ENCODE measurements around the gene SLC16A10.

Gene SLC16A10

DNA sequence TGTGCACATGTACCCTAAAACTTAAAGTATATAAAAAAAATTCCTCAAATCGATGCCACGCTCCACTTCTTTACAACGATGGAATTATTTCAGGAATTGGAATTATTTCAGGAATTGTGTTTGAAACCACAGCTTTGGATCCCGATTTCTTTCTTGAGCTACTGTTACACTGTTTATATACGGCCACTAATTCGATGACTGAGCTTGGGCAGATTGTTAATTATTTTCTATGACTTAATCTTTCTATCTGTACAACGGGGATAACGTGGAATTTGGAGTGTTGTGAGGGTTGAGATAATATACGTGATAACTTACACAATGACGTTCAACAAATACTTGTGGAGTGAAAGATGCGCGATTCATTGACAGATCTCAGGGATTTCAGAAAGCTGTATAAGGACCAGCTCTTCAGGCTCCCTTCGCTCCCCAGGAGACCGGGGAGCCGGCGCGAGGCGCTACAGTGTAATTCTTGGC, 171.3 kb downstream of the SLC16A10 start:
- peak; percentile 23 for ATAC-seq

GRCh38 chr6:111259089-111259831, 172.0 kb downstream of the SLC16A10 start:
- peak overlapping the region; percentile 75 for H3K4me3 Mint-ChIP-seq
- H3K9me3 Mint-ChIP-seq: no peaks in the 10 kb centered on the region
- peak overlapping the region; percentile 82 for H3K27ac Mint-ChIP-seq
- H3K36me3 Mint-ChIP-seq: peaks cover 34% of the 10 kb centered on the region
- H3K4me1 Mint-ChIP-seq: peaks cover 32% of the 10 kb centered on the region
- ATAC-seq (peak; percentile 98), DNase-seq (ENCODE audit: low spot score in 2 of 2) (peak; percentile 95 to 100)

More for the DNA sequence above, 171.3 kb downstream of the SLC16A10 start:
- no peak for DNase-seq (ENCODE audit: low spot score in 2 of 2)
- Mint-ChIP-seq H3K4me1 (peaks cover 26% of the 10 kb centered on the region), H3K4me3 (peak overlapping the region; percentile 75), H3K27ac (peak overlapping the region; percentile 82), H3K9me3 (no peaks in the 10 kb centered on the region), H3K36me3 (peaks cover 28% of the 10 kb centered on the region)

- no peak for DNase-seq (ENCODE audit: low spot score in 2 of 2)
- H3K4me1 Mint-ChIP-seq: peaks cover 32% of the 10 kb centered on the region
- peak overlapping the region; percentile 75 for H3K4me3 Mint-ChIP-seq
- H3K36me3 Mint-ChIP-seq: peaks cover 45% of the 10 kb centered on the region
- no peaks in the 10 kb centered on the region for H3K9me3 Mint-ChIP-seq
- no peak for ATAC-seq
- peak overlapping the region; percentile 82 for H3K27ac Mint-ChIP-seq
Observed at GRCh38 chr6:111260570-111261298, 173.4 kb downstream of the SLC16A10 start.

DNA sequence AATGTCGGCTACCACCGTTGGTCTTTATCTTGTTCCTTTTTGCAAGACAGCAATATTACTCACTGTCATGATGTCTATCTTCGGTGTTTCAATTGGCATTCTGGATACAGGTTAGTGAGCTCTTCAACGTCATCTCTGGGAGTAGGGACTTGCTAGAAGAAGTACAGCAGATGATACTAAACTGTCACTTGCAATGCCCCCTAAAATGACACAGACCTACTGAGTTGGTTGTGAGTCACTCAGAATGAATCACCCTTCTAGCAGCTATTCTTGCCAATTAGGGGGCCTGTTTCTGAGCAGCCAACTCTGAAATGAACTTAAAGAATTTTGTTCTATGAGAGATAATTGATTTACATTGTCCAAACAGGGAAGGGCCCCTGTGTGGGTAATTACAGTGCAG, 176.5 kb downstream of the SLC16A10 start:
- H3K27ac Mint-ChIP-seq: peak overlapping the region; percentile 9
- H3K4me3 Mint-ChIP-seq: no peak overlapping the region

DNA sequence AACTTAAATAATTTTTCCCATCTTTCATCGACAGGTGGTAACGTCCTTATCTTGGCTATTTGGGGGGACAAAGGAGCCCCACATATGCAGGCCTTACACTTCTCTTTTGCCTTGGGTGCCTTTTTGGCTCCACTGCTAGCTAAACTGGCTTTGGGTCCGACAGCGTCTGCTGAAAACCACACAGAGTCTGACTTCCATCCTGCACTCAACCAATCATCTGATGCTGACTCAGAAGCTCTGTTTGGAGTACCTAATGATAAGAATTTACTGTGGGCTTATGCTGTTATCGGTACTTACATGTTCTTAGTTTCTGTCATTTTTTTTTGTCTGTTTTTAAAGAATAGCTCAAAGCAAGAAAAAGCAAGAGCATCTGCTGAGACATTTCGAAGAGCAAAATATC, 178.5 kb downstream of the SLC16A10 start:
- peaks cover 71% of the 10 kb centered on the region for H3K36me3 Mint-ChIP-seq
- H3K4me3 Mint-ChIP-seq: no peak overlapping the region
- H3K9me3 Mint-ChIP-seq: no peaks in the 10 kb centered on the region
- no peak overlapping the region for H3K27ac Mint-ChIP-seq
- peaks cover 18% of the 10 kb centered on the region for H3K4me1 Mint-ChIP-seq
- ATAC-seq: no peak
- DNase-seq (ENCODE audit: low spot score in 2 of 2): no peak

More for the DNA sequence above, 176.5 kb downstream of the SLC16A10 start:
- DNase-seq (ENCODE audit: low spot score in 2 of 2): no peak
- peak; percentile 55 for ATAC-seq
- Mint-ChIP-seq H3K9me3 (no peaks in the 10 kb centered on the region), H3K36me3 (peaks cover 75% of the 10 kb centered on the region), H3K4me1 (peaks cover 28% of the 10 kb centered on the region)

DNA sequence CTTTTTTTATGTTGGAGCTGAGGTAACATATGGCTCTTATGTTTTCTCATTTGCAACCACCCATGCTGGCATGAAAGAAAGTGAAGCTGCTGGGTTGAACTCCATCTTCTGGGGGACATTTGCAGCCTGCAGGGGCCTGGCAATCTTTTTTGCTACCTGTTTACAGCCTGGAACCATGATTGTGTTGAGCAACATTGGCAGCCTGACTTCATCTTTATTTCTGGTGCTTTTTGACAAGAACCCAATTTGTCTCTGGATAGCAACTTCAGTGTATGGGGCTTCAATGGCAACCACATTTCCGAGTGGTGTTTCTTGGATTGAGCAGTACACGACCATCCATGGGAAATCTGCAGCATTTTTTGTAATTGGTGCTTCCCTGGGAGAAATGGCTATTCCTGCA, 179.0 kb downstream of the SLC16A10 start:
- H3K9me3 Mint-ChIP-seq: no peaks in the 10 kb centered on the region
- peaks cover 72% of the 10 kb centered on the region for H3K36me3 Mint-ChIP-seq
- H3K27ac Mint-ChIP-seq: no peak overlapping the region
- DNase-seq (ENCODE audit: low spot score in 2 of 2) (no peak), ATAC-seq (no peak)
- H3K4me1 Mint-ChIP-seq: peaks cover 15% of the 10 kb centered on the region
- H3K4me3 Mint-ChIP-seq: no peak overlapping the region

DNA sequence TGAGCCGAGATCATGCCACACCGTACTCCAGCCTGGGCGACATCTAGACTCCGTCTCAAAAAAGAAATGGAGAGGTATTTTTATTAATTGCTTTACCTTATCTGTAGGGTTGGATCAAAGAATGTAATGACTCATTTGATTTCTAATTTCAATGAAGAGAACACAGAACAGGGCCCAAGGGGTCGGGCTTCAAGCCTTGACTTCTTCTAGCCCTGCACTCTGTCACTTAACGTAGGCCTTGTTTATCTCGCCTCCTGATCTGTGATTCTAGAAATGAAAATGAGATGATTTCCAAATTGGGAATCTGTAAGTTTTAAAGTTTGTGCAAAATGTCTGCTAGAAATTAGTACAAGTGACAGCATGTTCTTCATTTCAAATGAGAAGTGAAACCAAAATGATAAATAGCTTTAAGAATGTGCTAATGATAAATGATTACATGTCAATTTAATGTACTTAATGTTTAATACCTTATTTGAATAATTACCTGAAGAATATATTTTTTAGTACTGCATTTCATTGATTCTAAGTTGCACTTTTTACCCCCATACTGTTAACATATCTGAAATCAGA, 180.5 kb downstream of the SLC16A10 start:
- Mint-ChIP-seq H3K36me3 (peaks cover 76% of the 10 kb centered on the region), H3K4me3 (no peak overlapping the region), H3K9me3 (no peaks in the 10 kb centered on the region), H3K27ac (no peak overlapping the region), H3K4me1 (peaks cover 10% of the 10 kb centered on the region)
- DNase-seq (ENCODE audit: low spot score in 2 of 2): no peak
- ATAC-seq: no peak

GRCh38 chr6:111269401-111269970, 182.2 kb downstream of the SLC16A10 start:
- ATAC-seq (no peak), DNase-seq (ENCODE audit: low spot score in 2 of 2) (no peak)
- Mint-ChIP-seq H3K4me1 (no peaks in the 10 kb centered on the region), H3K27ac (no peak overlapping the region), H3K4me3 (no peak overlapping the region), H3K9me3 (peaks cover 5% of the 10 kb centered on the region), H3K36me3 (peaks cover 79% of the 10 kb centered on the region)

DNA sequence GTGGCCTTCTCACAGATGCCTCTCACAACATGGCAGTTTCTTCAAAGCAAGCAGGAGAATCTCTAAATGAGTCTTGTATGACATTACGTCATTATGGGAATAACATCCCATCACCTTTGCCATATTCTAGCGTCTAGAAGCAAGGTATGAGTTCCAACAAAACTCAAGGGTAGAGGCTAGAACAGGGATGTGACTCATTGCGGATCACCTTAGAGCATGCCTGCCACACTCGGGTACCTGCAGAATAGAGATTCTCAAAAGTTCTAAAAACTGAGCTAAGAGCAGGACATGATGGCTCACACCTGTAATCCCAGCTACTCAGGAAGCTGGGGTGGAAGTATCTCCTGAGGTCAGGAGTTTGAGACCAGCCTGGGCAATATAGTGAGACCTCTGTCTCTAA, 182.8 kb downstream of the SLC16A10 start:
- DNase-seq (ENCODE audit: low spot score in 2 of 2): no peak
- no peaks in the 10 kb centered on the region for H3K4me1 Mint-ChIP-seq
- no peak overlapping the region for H3K4me3 Mint-ChIP-seq
- no peak overlapping the region for H3K27ac Mint-ChIP-seq
- peaks cover 11% of the 10 kb centered on the region for H3K9me3 Mint-ChIP-seq
- H3K36me3 Mint-ChIP-seq: peaks cover 79% of the 10 kb centered on the region
- no peak for ATAC-seq

- Mint-ChIP-seq H3K36me3 (peaks cover 86% of the 10 kb centered on the region), H3K9me3 (peaks cover 16% of the 10 kb centered on the region), H3K27ac (no peak overlapping the region), H3K4me3 (no peak overlapping the region), H3K4me1 (peaks cover 5% of the 10 kb centered on the region)
- no peak for ATAC-seq
- no peak for DNase-seq (ENCODE audit: low spot score in 2 of 2)
Observed at GRCh38 chr6:111274593-111275217, 187.4 kb downstream of the SLC16A10 start.

DNA sequence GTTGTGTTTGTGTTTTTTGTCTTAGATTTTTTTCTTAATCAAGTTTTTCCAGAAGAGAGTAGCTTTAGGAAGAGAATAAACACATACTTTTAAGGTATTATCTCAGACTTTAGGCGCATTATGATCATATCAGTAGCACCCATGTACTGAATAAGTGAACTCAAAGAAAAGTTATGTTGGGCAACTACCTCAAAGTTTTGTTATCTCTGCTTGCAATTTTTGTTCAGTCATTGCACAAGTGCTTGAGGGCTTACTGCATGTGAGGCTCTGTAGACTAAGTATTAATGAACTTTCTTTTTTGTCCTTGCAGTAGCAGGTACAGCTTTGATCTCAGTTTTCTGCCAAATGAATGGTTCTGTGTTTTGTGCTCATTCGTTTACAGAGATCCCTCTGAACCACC, 189.0 kb downstream of the SLC16A10 start:
- no peak for ATAC-seq
- Mint-ChIP-seq H3K4me3 (no peak overlapping the region), H3K27ac (no peak overlapping the region), H3K4me1 (peaks cover 5% of the 10 kb centered on the region), H3K36me3 (peaks cover 89% of the 10 kb centered on the region), H3K9me3 (peaks cover 16% of the 10 kb centered on the region)
- no peak for DNase-seq (ENCODE audit: low spot score in 2 of 2)

- no peak for ATAC-seq
- no peak for DNase-seq (ENCODE audit: low spot score in 2 of 2)
- peaks cover 89% of the 10 kb centered on the region for H3K36me3 Mint-ChIP-seq
- H3K4me3 Mint-ChIP-seq: no peak overlapping the region
- H3K9me3 Mint-ChIP-seq: peaks cover 16% of the 10 kb centered on the region
- H3K4me1 Mint-ChIP-seq: peaks cover 5% of the 10 kb centered on the region
- no peak overlapping the region for H3K27ac Mint-ChIP-seq
Observed at GRCh38 chr6:111276736-111277135, 189.4 kb downstream of the SLC16A10 start.

DNA sequence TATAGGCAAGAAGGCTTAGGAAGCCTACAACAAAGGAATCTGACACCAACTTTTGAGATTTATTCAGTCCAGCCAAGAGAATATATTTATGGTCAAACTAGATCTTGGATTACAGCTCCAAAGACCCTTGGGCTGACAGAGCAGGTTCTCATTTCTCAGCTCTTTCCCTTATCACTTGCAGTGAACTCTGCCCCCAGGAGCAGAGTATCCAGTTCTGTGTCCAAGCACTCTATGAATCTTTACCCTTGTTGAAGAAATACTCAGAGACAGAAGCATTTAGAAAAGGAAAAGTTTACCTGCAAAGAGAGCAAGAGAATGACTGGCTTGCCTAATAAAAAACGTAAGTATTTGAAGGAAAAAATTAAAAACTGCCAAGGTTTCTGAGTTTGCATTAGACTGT, 190.5 kb downstream of the SLC16A10 start:
- no peak overlapping the region for H3K4me3 Mint-ChIP-seq
- peaks cover 16% of the 10 kb centered on the region for H3K9me3 Mint-ChIP-seq
- no peak overlapping the region for H3K27ac Mint-ChIP-seq

GRCh38 chr6:111278731-111279130, 191.4 kb downstream of the SLC16A10 start:
- Mint-ChIP-seq H3K4me3 (no peak overlapping the region), H3K36me3 (peaks cover 72% of the 10 kb centered on the region), H3K4me1 (peaks cover 5% of the 10 kb centered on the region), H3K27ac (no peak overlapping the region), H3K9me3 (peaks cover 16% of the 10 kb centered on the region)
- DNase-seq (ENCODE audit: low spot score in 2 of 2) (no peak), ATAC-seq (no peak)

More for the DNA sequence above, 190.5 kb downstream of the SLC16A10 start:
- Mint-ChIP-seq H3K36me3 (peaks cover 81% of the 10 kb centered on the region), H3K4me1 (peaks cover 5% of the 10 kb centered on the region)
- DNase-seq (ENCODE audit: low spot score in 2 of 2) (no peak), ATAC-seq (no peak)

DNA sequence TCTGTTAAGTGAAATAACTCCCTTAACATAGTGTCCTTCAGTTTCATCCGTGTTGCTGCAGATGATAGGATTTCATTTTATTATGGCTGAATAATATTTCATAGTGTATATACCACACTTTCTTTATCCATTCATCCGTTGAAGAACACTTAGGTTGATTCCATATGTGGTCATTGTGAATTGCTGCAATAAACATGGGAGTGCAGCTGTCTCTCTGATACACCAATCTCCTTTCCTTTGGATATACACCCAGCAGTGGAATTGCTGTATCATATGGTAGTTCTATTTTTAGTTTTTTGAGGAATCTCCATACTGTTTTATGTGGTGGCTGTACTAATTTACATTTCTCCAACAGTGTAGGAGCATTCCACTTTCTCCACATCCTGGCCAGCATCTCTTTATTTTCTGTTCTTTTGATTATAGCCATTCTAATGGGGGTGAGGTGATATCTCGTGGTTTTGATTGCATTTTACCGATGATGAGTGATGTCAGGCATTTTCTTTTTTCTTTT, 193.2 kb downstream of the SLC16A10 start:
- ATAC-seq (no peak), DNase-seq (ENCODE audit: low spot score in 2 of 2) (no peak)
- no peak overlapping the region for H3K27ac Mint-ChIP-seq
- H3K4me3 Mint-ChIP-seq: no peak overlapping the region
- H3K4me1 Mint-ChIP-seq: peaks cover 5% of the 10 kb centered on the region
- peaks cover 54% of the 10 kb centered on the region for H3K36me3 Mint-ChIP-seq
- peaks cover 5% of the 10 kb centered on the region for H3K9me3 Mint-ChIP-seq

Measured in stimulated activated effector memory CD8-positive, alpha-beta T cell treated with anti-CD3 and anti-CD28 coated beads, Interleukin-12 subunit alpha, Interleukin-12 subunit beta, amount 100 ng/mL, for 72 hours (primary cell).